SU-DHL-6 (cell line): ENCODE data around the gene FUT8.

ENCODE experiments used
- CTCF ChIP-seq: fragments of 200-600 bp; sonication (generic); IDR thresholded peaks from one replicate; pipeline ENCODE4 v1.5.1; 2017; ENCODE audit warnings: antibody characterized with exemption, mild to moderate bottlenecking, low read length, moderate library complexity; ENCODE audit not compliant: insufficient read depth, poor library complexity, severe bottlenecking
- EZH2phosphoT487 ChIP-seq: fragments of 200-600 bp; sonication (generic), shearing (Covaris generic); conservative IDR thresholded peaks from 2 replicates; pipeline ENCODE4 v1.6.1; 2018; ENCODE audit warnings: mild to moderate bottlenecking, antibody characterized with exemption, low read length, moderate library complexity, mixed read lengths

DNA sequence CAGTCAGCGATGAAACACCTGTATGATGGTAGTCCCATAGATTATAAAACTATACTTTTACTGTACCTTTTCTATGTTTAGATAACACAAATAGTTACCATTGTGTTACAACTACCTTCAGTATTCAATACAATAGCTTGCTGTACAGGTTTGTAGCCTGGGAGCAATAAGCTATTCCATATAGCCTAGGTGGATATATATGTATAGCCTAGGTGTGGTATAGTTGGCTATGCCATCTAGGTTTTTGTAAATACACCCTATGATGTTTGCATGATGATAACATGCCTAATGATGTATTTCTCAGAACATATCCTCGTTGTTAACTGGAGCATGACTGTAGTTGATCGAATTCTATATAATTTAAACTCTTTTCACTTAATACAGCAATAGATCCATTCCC is 316.1 kb downstream of the FUT8 start:
- no peak for TF ChIP-seq CTCF
- TF ChIP-seq EZH2phosphoT487 = no peak
